Spinal cord (tissue), 10 donors: Measurements from ENCODE around the gene PRKCQ. TPM values are rescaled to one million over a fixed set of nuclear protein-coding genes. Genes with fewer than 3 reads are reported as not detected.

ENCODE experiments used
- DNase-seq, 6 donors: peaks; one replicate each; pipeline versions ENCODE4 v3.0.0 to v3.0.0-alpha.2; 2013 to 2015; ENCODE audit warnings: low spot score in 6 of 6, low read depth in 4 of 6
- H3K27ac ChIP-seq: one replicate; pipeline ENCODE4 v1.5.1; 2013; ENCODE audit warnings: low read depth, low read length, control low read depth
- H3K27me3 ChIP-seq: one replicate; pipeline ENCODE4 v1.6.1; 2013; ENCODE audit warnings: low read length; ENCODE audit not compliant: control insufficient read depth, insufficient read depth
- H3K36me3 ChIP-seq: one replicate; pipeline ENCODE4 v1.6.1; 2013; ENCODE audit warnings: low read length; ENCODE audit not compliant: control insufficient read depth, insufficient read depth
- H3K4me1 ChIP-seq: one replicate; pipeline ENCODE4 v1.6.1; 2013; ENCODE audit warnings: low read length; ENCODE audit not compliant: control insufficient read depth, insufficient read depth
- H3K4me3 ChIP-seq: one replicate; pipeline ENCODE4 v1.5.1; 2013; ENCODE audit warnings: low read depth, low read length, control low read depth
- H3K9me3 ChIP-seq: one replicate; pipeline ENCODE4 v1.6.1; 2013; ENCODE audit warnings: low read length; ENCODE audit not compliant: control insufficient read depth, insufficient read depth
- WGBS: methylation state at CpG from one replicate; pipeline ENCODE4 v1.1.5; 2013; ENCODE audit warnings: missing lambda C conversion rate; ENCODE audit not compliant: insufficient coverage; 5-methylcytosine and 5-hydroxymethylcytosine counted together
- polyA plus RNA-seq, 2 donors: library from polyadenylated mRNA; unstranded; fragments of 120-200 nt; gene quantifications; one replicate each; pipeline ENCODE4 v1.2.1, GENCODE V29; 2013; ENCODE audit not compliant: insufficient read length in 2 of 2
- total RNA-seq, 2 donors: library from RNA; depleted of rRNA in 1 of 2; stranded (reverse); fragments of 120-200 nt in 1 of 2; fragments of >200 nt in 1 of 2; gene quantifications; one replicate each; pipeline versions ENCODE4 v1.2.3 to v1.2.4, GENCODE V29; 2013 to 2014
- donor health status: healthy.

The PRKCQ gene
- total and polyA plus RNA-seq, 4 donors, result 6.2 to 10.9 (median 9.6) TPM

- H3K27me3 ChIP-seq, result no peaks in the 10 kb centered on the region
- no peaks in the 10 kb centered on the region for H3K4me1 ChIP-seq
- DNase-seq, result no peak
- no peak overlapping the region for H3K27ac ChIP-seq
- H3K36me3 ChIP-seq, result peaks cover 7% of the 10 kb centered on the region
- no peaks in the 10 kb centered on the region for H3K9me3 ChIP-seq
- H3K4me3 ChIP-seq, result no peak overlapping the region
- WGBS, result 98% methylated on average over 3 of the region's 10 CpGs
Observed at GRCh38 chr10:6492896-6493295, 87.2 kb downstream of the PRKCQ start.

DNA sequence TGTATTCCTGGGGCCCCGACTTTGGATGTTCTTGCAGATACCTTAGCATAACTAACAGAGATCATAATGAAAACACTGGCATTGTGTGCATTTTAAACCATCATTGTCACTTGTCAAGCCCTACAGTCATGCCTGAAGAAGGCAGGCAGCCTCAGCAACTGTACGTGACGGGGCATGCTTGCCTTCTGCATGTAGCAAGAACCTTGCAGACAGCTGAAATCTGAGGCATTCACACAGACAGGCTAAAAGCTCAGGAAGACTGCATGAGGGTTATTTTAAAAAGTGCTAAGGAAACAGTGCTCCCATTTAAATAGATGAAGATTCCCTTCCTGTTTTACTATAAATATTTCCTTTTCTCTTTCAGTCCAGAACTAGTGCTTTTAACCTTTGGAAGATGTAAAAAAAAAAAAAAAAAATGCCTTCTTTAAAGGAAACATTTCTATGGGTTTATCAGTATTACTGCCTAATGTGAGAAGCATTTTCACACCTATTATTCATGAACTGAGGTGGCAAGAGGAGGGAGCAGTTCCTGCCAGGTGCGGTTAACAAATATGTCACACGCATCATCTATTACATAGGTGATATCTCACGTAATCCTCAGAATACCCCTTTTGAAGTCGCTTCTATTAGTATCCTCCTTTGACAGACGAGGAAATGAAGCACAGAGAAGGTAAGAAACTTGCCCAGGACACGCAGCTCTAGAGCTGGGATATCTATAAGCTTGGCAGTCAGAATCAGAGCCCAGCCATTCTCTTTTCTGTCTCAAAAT, 88.1 kb downstream of the PRKCQ start:
- Histone ChIP-seq H3K4me3 (no peak overlapping the region), H3K27ac (no peak overlapping the region), H3K36me3 (peaks cover 7% of the 10 kb centered on the region), H3K9me3 (no peaks in the 10 kb centered on the region), H3K27me3 (no peaks in the 10 kb centered on the region), H3K4me1 (no peaks in the 10 kb centered on the region)
- DNase-seq, result no peak
- WGBS, result 63% methylated on average over 3 of the region's 9 CpGs

- Histone ChIP-seq H3K4me1 (no peaks in the 10 kb centered on the region), H3K36me3 (peaks cover 7% of the 10 kb centered on the region), H3K9me3 (no peaks in the 10 kb centered on the region), H3K27ac (no peak overlapping the region), H3K4me3 (no peak overlapping the region), H3K27me3 (no peaks in the 10 kb centered on the region)
- DNase-seq, result no peak
- 76% methylated on average over 3 of the region's 4 CpGs for WGBS
Observed at GRCh38 chr10:6490614-6491013, 89.5 kb downstream of the PRKCQ start.

DNA sequence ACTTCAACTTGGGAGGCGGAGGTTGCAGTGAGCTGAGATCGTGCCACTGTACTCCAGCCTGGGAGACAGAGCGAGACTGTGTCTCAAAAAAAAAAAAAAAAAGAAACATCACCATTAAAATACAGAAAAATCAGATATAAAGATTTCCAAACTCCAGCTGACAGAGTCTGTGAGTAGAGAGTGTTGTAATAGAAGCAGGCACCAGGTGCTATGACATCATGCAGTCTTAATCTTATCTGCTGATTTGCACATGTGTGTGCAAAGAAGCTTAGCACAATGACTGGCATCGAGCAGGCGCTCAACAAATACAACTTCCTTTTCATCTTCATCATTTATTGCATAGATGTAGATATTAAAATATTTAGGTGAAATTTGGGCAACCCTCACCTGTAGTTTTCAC, 92.2 kb downstream of the PRKCQ start:
- no CpG with 5 or more reads among the region's 5 CpGs for WGBS
- DNase-seq, result no peak
- Histone ChIP-seq H3K9me3 (no peaks in the 10 kb centered on the region), H3K4me3 (no peak overlapping the region), H3K27me3 (no peaks in the 10 kb centered on the region), H3K36me3 (peaks cover 4% of the 10 kb centered on the region), H3K4me1 (no peaks in the 10 kb centered on the region), H3K27ac (no peak overlapping the region)

GRCh38 chr10:6486309-6486708, 93.8 kb downstream of the PRKCQ start:
- no peak overlapping the region for H3K4me3 ChIP-seq
- no peaks in the 10 kb centered on the region for H3K9me3 ChIP-seq
- H3K27me3 ChIP-seq, result no peaks in the 10 kb centered on the region
- WGBS, result 95% methylated on average over 4 of the region's 6 CpGs
- DNase-seq, result no peak
- H3K27ac ChIP-seq, result no peak overlapping the region
- peaks cover 4% of the 10 kb centered on the region for H3K36me3 ChIP-seq
- H3K4me1 ChIP-seq, result no peaks in the 10 kb centered on the region

- no peaks in the 10 kb centered on the region for H3K27me3 ChIP-seq
- no peaks in the 10 kb centered on the region for H3K4me1 ChIP-seq
- no peak overlapping the region for H3K4me3 ChIP-seq
- H3K9me3 ChIP-seq, result no peaks in the 10 kb centered on the region
- WGBS, result 96% methylated on average over 4 of the region's 9 CpGs
- no peak for DNase-seq
- no peaks in the 10 kb centered on the region for H3K36me3 ChIP-seq
- H3K27ac ChIP-seq, result no peak overlapping the region
Observed at GRCh38 chr10:6482737-6483357, 97.2 kb downstream of the PRKCQ start.

DNA sequence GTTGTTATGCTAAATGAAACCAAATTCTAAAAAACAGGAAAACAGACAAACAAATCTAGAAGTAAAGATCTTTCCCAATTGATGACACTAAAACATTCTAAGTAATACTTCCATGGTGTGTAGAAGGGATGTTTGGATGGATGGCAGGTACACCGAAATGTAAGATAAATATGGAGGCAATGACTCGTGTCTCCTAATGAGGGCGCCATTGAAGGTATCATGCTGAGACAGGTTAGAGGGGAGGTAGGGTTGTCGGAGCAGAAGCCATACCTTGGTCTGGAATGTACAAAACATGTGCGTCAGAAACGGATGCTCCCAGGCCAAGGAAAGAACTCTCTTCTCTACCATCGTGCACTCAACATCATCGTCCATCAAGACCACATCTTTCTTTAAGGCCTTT, 101.4 kb downstream of the PRKCQ start:
- DNase-seq, result no peak
- Histone ChIP-seq H3K4me3 (no peak overlapping the region), H3K9me3 (no peaks in the 10 kb centered on the region), H3K27me3 (no peaks in the 10 kb centered on the region), H3K4me1 (no peaks in the 10 kb centered on the region), H3K36me3 (no peaks in the 10 kb centered on the region), H3K27ac (no peak overlapping the region)
- WGBS, result 93% methylated on average over 3 of the region's 8 CpGs

GRCh38 chr10:6476989-6477388, 103.1 kb downstream of the PRKCQ start:
- Histone ChIP-seq H3K4me3 (no peak overlapping the region), H3K4me1 (no peaks in the 10 kb centered on the region), H3K27me3 (no peaks in the 10 kb centered on the region), H3K36me3 (no peaks in the 10 kb centered on the region), H3K27ac (no peak overlapping the region), H3K9me3 (no peaks in the 10 kb centered on the region)
- 73% methylated on average over 1 of the region's 2 CpGs for WGBS
- DNase-seq, result no peak

DNA sequence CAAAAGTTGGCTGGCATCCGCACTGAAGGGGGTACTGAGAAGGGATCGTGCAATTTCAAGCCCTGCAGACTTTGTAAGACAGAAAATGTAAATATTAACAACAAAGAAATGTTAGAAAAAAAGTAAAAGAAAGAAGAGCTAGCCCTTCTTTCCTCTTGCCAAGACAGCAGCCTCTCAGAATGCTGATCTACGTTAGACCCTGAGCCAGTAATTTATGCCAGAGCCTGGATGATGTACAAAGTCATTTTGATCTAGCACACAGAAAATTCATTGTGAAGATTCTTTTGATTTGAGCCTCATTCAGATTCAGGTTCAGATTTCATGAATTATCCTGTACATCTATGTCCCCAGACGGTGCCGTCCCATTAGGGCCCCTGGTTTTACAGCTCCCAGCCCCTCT, 105.2 kb downstream of the PRKCQ start:
- Histone ChIP-seq H3K4me1 (no peaks in the 10 kb centered on the region), H3K27ac (no peak overlapping the region), H3K9me3 (no peaks in the 10 kb centered on the region), H3K4me3 (no peak overlapping the region), H3K36me3 (no peaks in the 10 kb centered on the region), H3K27me3 (no peaks in the 10 kb centered on the region)
- no CpG with 5 or more reads among the region's 5 CpGs for WGBS
- DNase-seq, result peak in 1 of 6 donors; percentile 18

GRCh38 chr10:6473901-6474370, 106.1 kb downstream of the PRKCQ start:
- 60% methylated on average over 4 of the region's 6 CpGs for WGBS
- H3K36me3 ChIP-seq, result no peaks in the 10 kb centered on the region
- no peaks in the 10 kb centered on the region for H3K27me3 ChIP-seq
- no peak overlapping the region for H3K4me3 ChIP-seq
- no peak overlapping the region for H3K27ac ChIP-seq
- no peaks in the 10 kb centered on the region for H3K9me3 ChIP-seq
- H3K4me1 ChIP-seq, result no peaks in the 10 kb centered on the region
- DNase-seq, result no peak
